Left lobe of liver (tissue), 2 donors: ENCODE data around the gene ZNF423. TPM values are rescaled to one million over a fixed set of nuclear protein-coding genes. Genes with fewer than 3 reads are reported as not detected.
A peak's percentile ranks its signal among the peaks of the same experiment; 100 is the strongest.

Experiments used
- ATAC-seq: fragments of 200-7000 bp; cut with Tn5 transposase; one replicate; pipeline ENCODE4 v1.9.1; 2020; ENCODE audit warnings: mild to moderate bottlenecking, moderate library complexity
- DNase-seq: peaks from one replicate; pipeline ENCODE4 v3.0.0-alpha.2; 2020; ENCODE audit warnings: low spot score
- total RNA-seq: library from RNA; stranded (reverse); gene quantifications from one replicate; pipeline ENCODE4 v1.2.1, GENCODE V29; 2021
- donor health status: DM: no; HTN: no; CAD: no; lungs with moderate emphysema.
- donor health status: DM: no; HTN: yes; CAD: no.

ZNF423 gene
- total RNA-seq, 1 donor from 2014 or later, result 2.0 TPM

- ATAC-seq, result no peak
- DNase-seq, result peak; percentile 18
These were observed 240.3 kb downstream of the ZNF423 start for GRCh38 chr16:49615576-49615975.

- ATAC-seq (no peak), DNase-seq (no peak)
These were observed 244.9 kb downstream of the ZNF423 start for GRCh38 chr16:49610983-49611382.

- peak; percentile 84 for ATAC-seq
- DNase-seq, result peak; percentile 37
These were observed 247.1 kb downstream of the ZNF423 start for GRCh38 chr16:49608779-49609178.

GRCh38 chr16:49608098-49608497 lies 247.8 kb downstream of the ZNF423 start:
- peak; percentile 15 for DNase-seq

GRCh38 chr16:49605536-49606254 lies 250.2 kb downstream of the ZNF423 start:
- peak; percentile 14 for DNase-seq

More at GRCh38 chr16:49608098-49608497, 247.8 kb downstream of the ZNF423 start:
- ATAC-seq, result no peak

GRCh38 chr16:49604602-49605001 lies 251.3 kb downstream of the ZNF423 start:
- DNase-seq (peak; percentile 18), ATAC-seq (no peak)

More at GRCh38 chr16:49605536-49606254, 250.2 kb downstream of the ZNF423 start:
- no peak for ATAC-seq

- DNase-seq, result peak; percentile 28
- no peak for ATAC-seq
These were observed 252.0 kb downstream of the ZNF423 start for GRCh38 chr16:49603956-49604355.

- DNase-seq, result peak; percentile 15
- no peak for ATAC-seq
These were observed 253.0 kb downstream of the ZNF423 start for GRCh38 chr16:49602976-49603310.

- ATAC-seq, result no peak
- peak; percentile 31 for DNase-seq
These were observed 253.5 kb downstream of the ZNF423 start for GRCh38 chr16:49602201-49602975.

- DNase-seq, result peak; percentile 15
These were observed 254.3 kb downstream of the ZNF423 start for GRCh38 chr16:49601576-49601975.

GRCh38 chr16:49600976-49601375 lies 254.9 kb downstream of the ZNF423 start:
- ATAC-seq (no peak), DNase-seq (peak; percentile 8)

More at GRCh38 chr16:49601576-49601975, 254.3 kb downstream of the ZNF423 start:
- ATAC-seq, result no peak

GRCh38 chr16:49600536-49600935 lies 255.4 kb downstream of the ZNF423 start:
- DNase-seq, result peak; percentile 29
- ATAC-seq, result no peak

- no peak for ATAC-seq
- peak; percentile 4 for DNase-seq
These were observed 256.2 kb downstream of the ZNF423 start for GRCh38 chr16:49599704-49600103.

- no peak for ATAC-seq
- DNase-seq, result peak; percentile 5
These were observed 256.6 kb downstream of the ZNF423 start for GRCh38 chr16:49599281-49599680.

- peak; percentile 16 for DNase-seq
- no peak for ATAC-seq
These were observed 257.3 kb downstream of the ZNF423 start for GRCh38 chr16:49598383-49599170.

- no peak for ATAC-seq
- peak; percentile 10 for DNase-seq
These were observed 258.1 kb downstream of the ZNF423 start for GRCh38 chr16:49597796-49598195.

GRCh38 chr16:49596648-49597291 lies 259.1 kb downstream of the ZNF423 start:
- ATAC-seq, result no peak
- peak; percentile 40 for DNase-seq

GRCh38 chr16:49596068-49596467 lies 259.8 kb downstream of the ZNF423 start:
- ATAC-seq, result no peak
- peak; percentile 12 for DNase-seq

- ATAC-seq (no peak), DNase-seq (peak; percentile 23)
These were observed 261.0 kb downstream of the ZNF423 start for GRCh38 chr16:49594685-49595498.

- ATAC-seq (no peak), DNase-seq (no peak)
These were observed 261.8 kb downstream of the ZNF423 start for GRCh38 chr16:49594153-49594552.
